Stimulated activated CD4-positive, alpha-beta T cell treated with anti-CD3 and anti-CD28 coated beads, TNF-alpha, amount 100 ng/mL, for 24 hours (primary cell): ENCODE measurements around the gene ALG14.
A peak's percentile ranks its signal among the peaks of the same experiment; 100 is the strongest.

Experiments used
- DNase-seq, 3 experiments: peaks; one replicate each; pipeline ENCODE4 v3.0.0-alpha.2; 2020; ENCODE audit warnings: low read depth in 3 of 3

The ALG14 gene

GRCh38 chr1:94929351-94930217 lies 143.2 kb downstream of the ALG14 start:
- DNase-seq = no peak

DNA sequence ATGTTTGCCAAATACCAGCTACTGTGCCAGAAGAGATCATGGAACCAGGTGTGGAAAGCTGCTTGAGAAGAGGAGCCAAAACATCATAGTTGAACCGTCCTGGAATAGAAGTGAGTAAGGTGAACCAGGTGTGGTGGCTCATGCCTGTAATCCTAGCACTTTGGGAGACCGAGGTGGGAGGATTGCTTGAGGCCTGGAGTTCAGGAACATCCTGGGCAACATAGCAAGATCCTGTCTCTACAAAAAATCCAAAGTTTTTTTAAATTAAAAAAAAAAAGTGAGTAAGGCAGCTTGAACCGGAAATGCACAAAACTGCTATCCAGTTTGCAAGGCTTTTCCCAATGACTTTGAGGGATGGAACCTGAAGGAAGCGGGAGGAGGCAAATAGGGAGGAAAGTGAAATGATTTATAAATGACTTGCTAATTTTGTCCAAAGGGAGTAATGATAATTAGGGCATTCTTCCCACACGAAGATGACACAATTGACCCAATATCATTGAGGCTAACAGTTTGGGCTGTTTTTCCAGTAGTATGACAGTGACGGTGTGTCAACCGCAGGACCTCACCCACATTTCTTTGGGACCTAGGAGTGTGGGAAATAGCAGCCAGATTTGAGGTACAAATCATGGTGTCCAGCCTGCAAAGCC lies 144.3 kb downstream of the ALG14 start:
- DNase-seq = no peak

- no peak for DNase-seq
Measured at GRCh38 chr1:94927405-94928175, 145.2 kb downstream of the ALG14 start.

GRCh38 chr1:94926915-94927404 lies 145.8 kb downstream of the ALG14 start, which contains the start of gene CNN3:
TSS of gene CNN3 (minus strand) at chr1:94927110. CDS start at chr1:94926894, 216 bp downstream.
- peak; percentile 18 to 70 (median 34) for DNase-seq

- DNase-seq = peak in 1 of 3 experiments; percentile 16
Measured at GRCh38 chr1:94926126-94926914, 146.4 kb downstream of the ALG14 start.

DNA sequence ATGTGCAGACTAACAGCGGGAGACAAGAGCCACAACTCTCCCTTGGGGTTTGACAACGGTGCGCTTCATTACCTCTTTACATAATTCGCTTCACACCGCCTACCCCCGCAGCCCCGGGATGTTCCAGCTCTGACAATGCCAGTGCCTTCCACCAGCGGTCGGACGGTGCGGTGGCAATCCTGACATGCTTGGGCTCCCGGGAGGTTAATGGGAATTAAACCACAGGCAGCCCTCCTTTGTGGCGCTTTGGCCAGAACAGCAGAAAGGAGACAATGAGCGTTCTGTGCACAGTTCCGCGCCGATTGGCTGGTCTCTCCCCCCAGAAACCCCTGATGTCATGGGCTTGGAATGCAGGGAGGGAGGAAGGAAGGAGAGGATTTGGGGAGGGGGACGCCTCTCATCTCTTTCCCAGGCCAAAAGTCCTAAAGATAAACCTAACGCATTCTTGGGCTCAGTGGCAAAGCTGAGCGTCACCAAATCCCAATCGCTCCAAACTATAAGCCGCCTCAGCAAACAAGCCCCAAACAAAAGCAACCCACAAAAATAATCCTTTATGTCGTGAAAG lies 147.1 kb downstream of the ALG14 start:
- no peak for DNase-seq

- DNase-seq = no peak
Measured at GRCh38 chr1:94925004-94925403, 147.7 kb downstream of the ALG14 start.
